SK-N-DZ (cell line): ENCODE results near the gene FGF11.
A peak's percentile ranks its signal among the peaks of the same experiment; 100 is the strongest.
"Not testable (repeated sequence)": the region's sequence is repeated elsewhere in the genome, so short reads cannot be mapped to it uniquely, and the experiment has no call there.

Experiments
- DNase-seq: peaks from one replicate; pipeline ENCODE4 v3.0.0-alpha.2; 2015; ENCODE audit warnings: low spot score

The FGF11 gene

DNA sequence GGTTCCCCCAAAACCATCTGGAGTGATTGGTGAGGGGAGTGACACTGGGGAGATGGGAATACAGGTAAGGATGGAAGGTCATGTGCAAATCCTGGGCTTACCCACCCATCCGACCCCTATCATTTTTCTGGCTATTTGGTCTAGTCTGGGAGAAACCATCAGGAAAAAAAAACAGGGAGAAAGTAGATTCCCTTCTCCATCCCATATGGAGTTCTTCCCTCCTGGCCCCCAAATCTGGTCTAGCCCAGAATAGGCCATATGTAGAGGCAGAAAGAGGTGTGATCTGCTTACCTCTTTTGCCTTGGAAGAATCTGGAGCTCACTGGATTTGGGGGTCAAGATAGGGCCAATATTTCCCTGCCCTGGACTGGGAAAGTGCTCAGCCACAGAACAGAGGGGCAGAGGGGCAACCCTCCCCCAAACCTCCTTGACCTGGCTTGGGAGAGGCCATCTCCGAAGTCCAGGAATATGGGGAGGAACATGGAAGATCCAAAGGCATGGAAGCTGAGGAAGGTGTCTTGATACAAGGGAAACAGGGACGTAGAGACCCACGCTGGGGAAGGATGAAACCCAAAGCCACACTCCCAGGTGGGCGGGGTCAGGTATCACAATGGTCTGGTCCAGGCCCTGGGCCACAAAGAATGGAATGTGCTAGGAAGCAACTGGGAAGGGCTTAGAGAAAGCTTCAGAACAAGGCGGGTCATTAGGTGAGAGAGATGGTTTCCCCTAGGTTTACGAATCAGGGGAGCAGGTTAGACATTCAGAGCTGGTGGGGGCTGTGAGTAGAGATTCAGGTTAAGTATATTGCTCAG is 21.7 kb downstream of the FGF11 start:
- no peak for DNase-seq

DNA sequence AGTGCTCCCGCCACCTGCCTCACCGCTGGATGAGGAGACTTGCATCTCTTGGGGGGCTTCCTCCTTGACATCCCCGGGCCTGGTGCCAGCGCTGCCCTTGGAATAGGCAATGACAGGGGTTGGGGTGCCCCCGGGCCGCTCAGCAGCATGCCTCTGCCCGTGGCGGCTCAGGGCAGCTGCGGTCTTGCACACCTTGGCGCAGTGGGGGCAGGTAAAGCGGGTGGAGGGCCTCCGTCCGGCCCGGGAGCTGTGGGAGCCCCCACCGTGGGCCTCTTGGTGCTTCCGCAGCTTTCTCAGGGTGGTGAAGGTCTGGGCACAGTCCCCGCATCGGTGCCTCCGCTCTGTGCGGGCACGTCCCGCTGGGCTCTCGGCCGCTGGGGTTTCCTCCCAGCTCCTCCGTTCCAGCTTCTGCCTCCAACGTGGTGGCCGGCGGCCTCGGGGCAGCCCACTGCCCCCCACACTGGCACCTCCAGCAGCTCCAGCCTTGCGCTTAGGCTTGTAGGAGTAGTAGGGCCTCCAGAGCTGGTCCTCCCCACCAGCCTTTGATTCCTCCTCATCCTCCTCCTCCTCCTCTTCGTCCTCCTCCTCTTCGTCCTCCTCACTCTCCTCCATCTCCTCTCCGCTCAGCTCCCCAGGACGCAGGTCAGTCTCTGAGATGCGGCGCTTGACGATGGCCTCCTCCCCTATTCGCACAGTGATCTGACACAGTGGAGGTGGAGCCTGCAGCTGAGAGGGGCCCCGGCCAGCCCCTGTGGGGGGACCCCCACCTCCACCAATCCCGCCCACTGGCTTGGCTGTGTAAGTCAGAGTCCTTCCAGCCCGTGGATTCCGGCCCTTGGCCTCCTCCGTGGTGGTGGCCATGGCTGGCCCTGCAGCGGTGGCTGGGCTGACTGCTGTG is 23.4 kb downstream of the FGF11 start:
- no peak for DNase-seq

DNA sequence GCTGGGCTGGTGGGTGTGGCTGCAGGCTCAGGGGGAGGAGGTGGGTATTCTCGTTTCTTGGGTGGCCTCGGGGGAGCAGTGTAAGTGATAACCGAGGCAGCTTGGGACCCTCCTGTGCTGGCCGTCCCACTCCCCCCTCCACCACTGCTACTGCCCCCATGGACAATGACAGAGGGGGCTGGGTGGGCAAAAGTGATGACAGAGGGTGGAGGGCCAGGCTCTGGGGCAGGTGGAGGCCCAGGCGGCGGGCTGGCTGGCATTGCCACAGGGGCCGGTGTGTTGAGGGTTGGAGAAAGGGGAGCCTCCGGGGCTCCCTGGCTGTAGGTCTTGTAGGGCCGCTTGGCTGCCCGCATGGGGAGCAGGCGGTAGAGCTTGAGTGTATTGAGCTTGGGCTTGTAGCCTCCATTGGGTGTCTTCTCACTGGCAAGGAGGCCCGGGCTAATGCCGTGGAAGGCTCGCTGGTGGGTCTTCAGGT is 24.1 kb downstream of the FGF11 start:
- DNase-seq, result no peak

DNA sequence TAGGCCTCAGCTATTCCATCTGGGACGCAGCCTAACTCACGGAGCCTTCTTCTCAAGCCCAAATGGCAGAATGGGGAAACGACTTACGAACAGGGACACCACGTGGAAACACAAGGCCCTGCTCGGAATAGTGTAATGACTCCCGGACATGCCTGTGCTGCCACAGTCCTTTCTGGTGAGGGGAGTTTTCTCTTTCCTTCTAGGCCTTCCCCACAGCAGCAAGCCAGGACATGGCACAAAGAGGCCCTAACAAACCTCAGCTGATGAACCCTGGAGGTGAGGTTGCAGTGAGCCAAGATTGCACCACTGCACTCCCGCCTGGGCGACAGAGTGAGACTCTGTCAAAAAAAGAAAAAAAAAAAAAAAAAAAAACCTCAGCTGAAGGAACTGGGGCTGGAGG is 24.8 kb downstream of the FGF11 start:
- no peak for DNase-seq

DNA sequence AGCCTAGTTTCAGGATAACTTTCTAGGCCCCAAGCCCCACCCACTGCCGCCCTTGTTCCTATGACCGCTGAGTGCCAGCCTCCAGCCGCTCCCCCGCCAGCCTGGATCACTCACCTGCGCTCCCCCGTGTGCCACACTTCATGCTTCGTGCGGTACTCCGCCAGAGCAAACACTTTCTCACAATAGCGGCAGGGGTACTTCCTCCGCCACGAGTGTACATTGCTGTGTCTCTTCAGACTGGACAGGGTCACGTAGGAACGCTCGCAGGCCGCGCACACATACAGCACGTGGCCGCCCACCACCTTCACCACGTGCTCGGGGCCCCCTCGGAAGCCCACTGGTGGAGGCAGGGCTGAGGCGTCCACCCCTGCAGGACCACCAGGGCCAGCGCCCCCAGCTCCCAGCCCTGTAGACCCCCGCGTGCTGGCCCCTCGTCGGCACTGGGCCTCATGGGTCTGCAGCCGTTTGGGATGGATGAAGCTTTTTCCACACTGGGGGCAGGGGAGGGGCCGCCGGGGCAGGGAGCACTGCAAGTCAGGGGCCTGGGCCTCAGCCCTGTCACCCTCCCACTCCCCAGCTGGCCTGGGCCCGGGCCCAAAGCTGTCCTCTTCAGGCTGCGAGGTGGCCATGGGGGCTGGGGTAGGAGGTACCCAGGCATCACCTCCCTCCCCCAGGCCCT is 26.4 kb downstream of the FGF11 start:
- no peak for DNase-seq

DNA sequence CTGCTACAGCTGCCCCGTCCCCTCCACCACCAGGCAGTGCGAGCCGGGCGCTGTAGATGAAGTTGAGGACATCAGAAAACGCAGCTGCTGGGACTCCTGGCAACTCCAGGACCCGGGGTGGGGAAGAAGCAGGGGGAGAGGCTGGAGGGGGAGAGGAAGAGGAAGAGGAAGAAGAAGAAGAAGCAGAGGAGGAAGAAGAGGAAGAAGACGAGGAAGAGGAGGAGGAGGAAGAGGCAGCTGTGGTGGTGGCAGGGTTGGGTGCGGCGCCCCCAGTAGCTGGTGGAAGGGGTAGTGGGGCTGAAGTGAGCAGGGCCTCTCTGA is 27.0 kb downstream of the FGF11 start:
- DNase-seq, result no peak

DNA sequence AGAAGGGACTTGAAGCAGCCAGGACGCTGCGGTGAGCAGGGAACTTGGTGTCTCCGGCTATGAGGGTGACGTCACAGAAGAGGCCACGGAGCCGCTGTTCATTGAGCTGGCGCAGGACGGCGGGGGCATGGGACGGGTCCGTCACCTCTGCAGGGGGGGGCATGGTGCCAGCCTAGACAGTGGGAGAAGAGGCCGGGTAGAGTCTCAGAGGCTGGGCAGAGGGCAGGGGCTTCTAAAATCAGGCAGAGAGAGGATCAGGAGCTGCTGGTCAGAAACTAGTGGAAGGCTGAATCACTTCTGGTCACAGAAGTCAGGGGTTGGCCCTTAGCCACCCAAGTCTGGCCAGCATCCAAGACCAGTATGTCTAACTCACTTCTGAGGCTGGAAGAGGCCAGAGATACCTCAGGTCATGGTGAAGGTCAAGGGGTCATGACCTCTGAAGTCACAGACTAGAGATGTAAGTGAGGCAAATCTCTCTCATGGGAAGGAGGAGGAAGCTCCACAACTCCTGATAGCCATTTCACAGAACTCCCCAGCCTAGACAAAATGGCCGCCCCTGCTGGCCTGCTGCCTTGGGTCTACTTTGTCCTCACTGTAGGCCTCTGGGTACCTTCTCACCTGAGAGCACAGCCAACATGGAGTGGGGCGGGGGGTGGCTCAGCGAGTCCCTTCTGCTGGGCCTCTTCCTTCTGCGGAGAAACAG is 27.5 kb downstream of the FGF11 start:
- DNase-seq, result no peak

DNA sequence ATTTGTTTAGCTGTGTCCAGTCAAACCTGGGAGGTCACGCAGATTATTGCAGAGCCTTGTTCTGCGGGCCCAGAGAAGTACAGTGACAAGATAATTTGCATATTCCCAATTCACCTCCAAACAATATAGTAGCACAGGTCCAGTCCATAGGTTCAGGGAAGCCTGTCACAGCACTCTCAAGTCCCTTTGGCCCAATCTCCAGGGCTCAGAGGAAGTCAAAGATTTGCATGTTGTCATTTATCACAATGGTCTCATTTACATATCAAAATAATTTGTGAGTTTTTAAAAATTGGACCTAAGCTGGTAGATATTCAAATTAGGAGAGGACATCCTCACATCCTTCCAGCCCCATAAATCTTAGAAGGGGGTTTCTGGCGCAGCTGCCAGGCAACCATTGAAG is 28.2 kb downstream of the FGF11 start:
- DNase-seq, result no peak

- DNase-seq, result no peak
These were observed 29.0 kb downstream of the FGF11 start for GRCh38 chr17:7468290-7468689.

DNA sequence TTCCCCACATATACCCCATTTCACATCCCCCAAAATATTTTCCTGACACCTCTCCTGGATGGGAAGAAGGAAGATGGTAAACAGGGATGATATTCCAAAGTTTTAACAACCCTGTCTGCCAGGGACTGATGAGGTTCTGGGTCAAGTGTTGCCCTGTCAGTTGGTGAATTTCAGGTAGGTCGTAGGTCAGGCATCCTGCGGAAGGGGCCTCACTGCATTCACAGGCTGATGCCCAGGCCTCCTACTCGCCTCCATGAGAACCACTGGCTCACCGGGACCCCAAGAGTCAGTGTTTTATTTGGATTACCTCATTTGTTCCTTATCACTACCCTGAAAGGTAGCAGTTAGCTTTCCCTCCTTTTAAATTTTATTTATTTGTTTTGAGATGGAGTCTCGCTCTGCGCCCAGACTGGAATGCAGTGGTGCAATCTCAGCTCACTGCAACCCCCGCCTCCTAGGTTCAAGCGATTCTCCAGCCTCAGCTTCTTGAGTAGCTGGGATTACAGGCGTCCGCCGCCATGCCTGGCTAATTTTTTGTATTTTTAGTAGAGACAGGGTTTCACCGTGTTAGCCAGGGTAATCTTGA is 29.6 kb downstream of the FGF11 start:
- no peak for DNase-seq

DNA sequence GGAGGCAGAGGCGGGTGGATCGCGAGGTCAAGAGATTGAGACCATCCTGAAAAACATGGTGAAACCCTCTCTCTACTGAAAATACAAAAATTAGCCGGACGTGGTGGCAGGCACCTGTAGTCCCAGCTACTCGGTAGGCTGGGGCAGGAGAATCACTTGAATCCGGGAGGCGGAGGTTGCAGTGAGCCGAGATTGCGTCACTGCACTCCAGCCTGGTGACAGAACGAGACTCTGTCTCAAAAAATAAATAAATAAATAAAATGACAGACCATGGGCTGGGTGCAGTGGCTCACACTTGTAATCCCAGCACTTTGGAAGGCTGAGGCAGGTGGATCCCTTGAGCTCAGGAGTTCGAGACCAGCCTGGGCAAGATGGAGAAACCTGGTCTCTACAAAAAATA is 30.5 kb downstream of the FGF11 start:
- DNase-seq, result not testable (repeated sequence)

- not testable (repeated sequence) for DNase-seq
These were observed 31.2 kb downstream of the FGF11 start for GRCh38 chr17:7470457-7470973.

GRCh38 chr17:7471729-7472128 is 32.4 kb downstream of the FGF11 start:
- DNase-seq, result no peak

DNA sequence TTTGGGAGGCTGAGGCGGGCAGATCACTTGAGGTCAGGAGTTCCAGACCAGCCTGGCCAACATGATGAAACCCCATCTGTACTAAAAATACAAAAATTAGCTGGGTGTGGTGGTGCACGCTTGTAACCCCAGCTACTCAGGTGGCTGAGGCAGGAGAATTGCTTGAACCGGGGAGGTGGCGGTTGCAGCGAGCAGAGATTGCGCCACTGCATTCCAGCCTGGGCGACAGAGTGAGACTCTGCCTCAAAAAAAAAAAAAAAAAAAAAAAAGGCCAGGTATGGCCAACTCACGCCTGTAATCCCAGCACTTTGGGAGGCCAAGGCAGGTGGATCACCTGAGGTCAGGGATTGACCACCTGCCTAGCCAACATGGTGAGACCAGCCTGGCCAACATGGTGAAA is 35.5 kb downstream of the FGF11 start:
- not testable (repeated sequence) for DNase-seq

DNA sequence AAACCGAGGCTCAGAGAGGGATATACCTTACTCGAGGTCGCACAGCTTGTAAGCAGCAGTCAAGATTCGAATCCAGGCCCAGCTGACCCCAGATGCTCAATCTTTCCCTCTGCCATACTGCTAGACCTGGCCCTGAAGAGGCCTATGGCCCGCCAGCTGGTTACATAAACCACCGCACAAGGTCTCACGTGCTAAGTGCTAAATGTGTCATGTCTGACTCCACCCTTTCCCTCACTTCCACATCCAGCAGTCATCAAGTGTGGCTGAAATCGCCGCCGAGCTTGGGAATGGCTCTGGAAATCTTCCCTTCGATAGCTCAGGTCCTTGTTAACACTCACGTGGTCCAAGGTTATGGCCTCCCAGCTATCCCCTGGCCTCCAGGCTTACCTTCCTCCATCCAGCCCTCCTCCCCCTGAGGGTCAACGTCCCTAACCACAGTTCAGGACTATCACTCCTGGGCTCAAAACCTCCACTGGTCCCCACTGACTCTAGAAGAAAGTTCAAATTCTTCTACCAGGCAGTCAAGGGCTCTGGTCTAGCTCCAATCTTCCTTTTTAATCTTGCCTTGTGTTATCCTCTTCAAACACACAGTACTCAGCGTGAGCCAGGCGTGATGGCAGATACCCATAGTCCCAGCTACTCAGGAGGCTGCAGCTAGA is 36.6 kb downstream of the FGF11 start:
- DNase-seq, result no peak

DNA sequence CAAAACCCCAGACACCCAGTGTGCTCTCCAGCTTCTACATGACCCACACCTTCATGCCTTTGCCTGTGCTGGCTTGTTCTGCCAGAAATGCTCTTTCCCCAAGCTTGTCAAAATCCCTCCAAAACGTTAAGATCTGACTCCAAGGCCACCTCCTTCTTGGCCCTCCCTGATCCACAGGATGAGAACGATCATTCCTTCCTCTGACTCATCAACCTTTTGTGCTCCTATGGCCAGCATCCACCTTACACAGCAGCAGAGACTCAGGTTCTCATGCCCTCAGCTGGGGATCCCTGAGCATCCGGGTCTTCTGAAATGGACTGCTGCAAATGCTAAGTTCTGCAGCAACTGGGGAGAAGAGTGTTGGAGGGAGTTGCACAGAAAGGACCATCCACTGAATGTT is 37.2 kb downstream of the FGF11 start:
- DNase-seq, result no peak

DNA sequence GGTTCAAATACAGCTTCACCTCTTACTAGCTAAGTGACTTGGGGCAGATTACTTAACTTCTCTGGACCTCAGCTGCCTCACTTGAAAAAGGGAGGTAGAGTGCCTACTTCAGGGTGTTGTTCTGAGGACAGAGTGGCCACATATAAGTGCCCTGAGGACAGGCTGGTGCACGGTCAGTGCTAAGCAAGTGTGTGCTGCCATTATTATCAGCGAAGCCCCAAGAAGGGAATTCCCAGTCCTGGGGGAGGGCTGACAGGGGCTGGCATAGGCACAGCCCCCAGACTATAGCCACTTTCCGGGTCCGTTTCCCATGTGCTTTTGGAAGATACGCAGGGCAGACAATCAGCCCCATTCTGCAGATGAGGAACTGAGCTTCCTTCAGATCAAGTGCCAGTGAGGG is 37.6 kb downstream of the FGF11 start:
- no peak for DNase-seq

DNA sequence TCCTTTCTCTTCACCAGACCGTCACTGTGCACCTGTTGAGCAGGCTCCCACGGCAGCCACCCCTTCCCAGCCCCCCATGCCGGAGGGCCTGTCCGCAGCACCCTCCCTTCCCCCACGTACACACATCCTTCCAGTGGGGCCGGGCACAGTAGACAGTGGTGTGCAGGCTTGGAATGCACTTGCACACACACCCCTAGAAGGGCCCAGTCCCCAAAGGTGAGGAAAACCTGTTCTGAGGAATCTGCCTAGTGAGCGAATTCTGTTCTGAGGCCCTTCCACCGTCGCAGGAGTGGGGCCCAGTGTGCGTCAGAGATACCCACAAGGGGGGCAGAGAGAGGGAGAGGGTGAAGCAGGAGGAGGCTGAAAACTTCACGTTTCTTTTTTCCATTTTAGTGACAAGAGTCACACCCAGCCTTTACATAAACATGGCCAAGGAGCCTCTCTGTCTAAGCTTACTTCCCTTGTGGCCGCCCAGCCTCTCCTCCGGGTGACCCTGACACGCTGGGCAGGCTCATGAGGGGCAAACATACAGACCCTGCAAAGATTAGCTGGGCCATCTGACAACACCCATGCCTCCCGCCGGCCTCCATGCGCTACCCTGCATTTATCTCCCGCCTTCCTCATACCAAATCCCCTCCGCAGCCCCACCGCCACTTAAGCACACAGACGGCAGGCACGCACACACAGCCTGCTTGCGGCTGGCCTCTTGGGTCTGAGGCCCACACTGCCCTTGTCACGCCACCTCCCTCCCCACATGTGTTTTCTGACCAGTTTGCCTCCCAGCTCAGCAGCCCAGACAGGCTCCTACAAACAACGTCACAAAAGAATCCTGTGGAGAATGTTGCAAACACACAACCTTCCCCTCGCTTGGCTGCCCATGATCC is 38.3 kb downstream of the FGF11 start:
- peak; percentile 46 for DNase-seq
